PC-9 (cell line): Measurements from ENCODE around the gene OGDH. TPM values are rescaled to one million over a fixed set of nuclear protein-coding genes. Genes with fewer than 3 reads are reported as not detected.

Source experiments
- BruUV-seq: library from RNA; stranded (reverse); fragments of 400-500 nt; replicated peaks from 2 replicates; lab custom pipeline; 2021; lab: Mats Ljungman, UMichigan
- CTCF ChIA-PET: fragments of 300-600 bp; sonication (Branson Sonifier 250); formaldehyde crosslinking; loops from one replicate; lab custom pipeline; 2022; ENCODE audit warnings: antibody characterized with exemption; lab: Charles Lee
- POLR2A ChIA-PET: fragments of 300-600 bp; sonication (Branson Sonifier 250); formaldehyde crosslinking; loops from one replicate; lab custom pipeline; 2022; ENCODE audit warnings: antibody characterized with exemption; ENCODE audit not compliant: unreplicated experiment; lab: Charles Lee
- DNase-seq, 2 experiments: peaks; one replicate each; pipeline versions ENCODE4 v3.0.0 to v3.0.0-alpha.2; 2015 to 2022; ENCODE audit warnings: mixed read lengths in 1 of 2
- H2AFZ ChIP-seq: fragments of 200-600 bp; sonication (generic); 2 replicates; pipeline ENCODE4 v1.8.1; 2017; ENCODE audit warnings: antibody characterized with exemption
- H3F3A ChIP-seq: fragments of 200-600 bp; sonication (generic); 2 replicates; pipeline ENCODE4 v1.8.1; 2017; ENCODE audit warnings: antibody characterized with exemption, mild to moderate bottlenecking, low read depth; ENCODE audit not compliant: insufficient read depth
- H3K27ac ChIP-seq: fragments of 200-600 bp; sonication (generic); 2 replicates; pipeline ENCODE4 v1.6.1; 2016; ENCODE audit warnings: mixed run types
- H3K27me3 ChIP-seq: fragments of 200-600 bp; sonication (generic); 2 replicates; pipeline ENCODE4 v1.6.1; 2016; ENCODE audit warnings: low read depth, mixed run types; ENCODE audit not compliant: insufficient read depth
- H3K36me3 ChIP-seq: fragments of 200-600 bp; sonication (generic); 2 replicates; pipeline ENCODE4 v1.6.1; 2016; ENCODE audit warnings: low read depth, mixed run types
- H3K4me1 ChIP-seq: fragments of 200-600 bp; sonication (generic); replicated peaks from 2 replicates; pipeline ENCODE4 v1.6.1; 2016; ENCODE audit warnings: mixed run types; ENCODE audit not compliant: insufficient read depth
- H3K4me2 ChIP-seq: fragments of 200-600 bp; sonication (generic); 2 replicates; pipeline ENCODE4 v1.6.1; 2017; ENCODE audit warnings: mixed run types
- H3K4me3 ChIP-seq: fragments of 200-600 bp; sonication (generic); 2 replicates; pipeline ENCODE4 v1.6.1; 2016; ENCODE audit warnings: mixed run types
- H3K79me2 ChIP-seq: fragments of 200-600 bp; sonication (generic); 2 replicates; pipeline ENCODE4 v1.6.1; 2017; ENCODE audit warnings: low read depth, mixed run types
- H3K9me2 ChIP-seq: fragments of 200-600 bp; sonication (generic); 2 replicates; pipeline ENCODE4 v1.8.1; 2017; ENCODE audit warnings: mild to moderate bottlenecking; ENCODE audit not compliant: insufficient read depth
- H3K9me3 ChIP-seq: fragments of 200-600 bp; sonication (generic); 2 replicates; pipeline ENCODE4 v1.8.1; 2016; ENCODE audit warnings: low read depth; ENCODE audit not compliant: insufficient read depth
- H4K20me1 ChIP-seq: fragments of 200-600 bp; sonication (generic); 2 replicates; pipeline ENCODE4 v1.8.1; 2017; ENCODE audit not compliant: insufficient read depth
- EZH2 ChIP-seq: fragments of 200-600 bp; sonication (generic); IDR thresholded peaks from 2 replicates; pipeline ENCODE4 v1.8.0; 2017; ENCODE audit warnings: antibody characterized with exemption, low read depth
- intact Hi-C: fragments of 100-400 bp; cut with micrococcal nuclease; formaldehyde crosslinking; loops from one replicate; pipeline ENCODE4 v1.10.0; 2022; ENCODE audit not compliant: unreplicated experiment
- total RNA-seq: library from RNA; stranded (reverse); gene quantifications from 2 replicates; pipeline ENCODE4 v1.2.3, GENCODE V29; 2021
- TF ChIP-seq, protein P1 (sequence below): fragments of 200-600 bp; sonication (generic); conservative IDR thresholded peaks from 2 replicates; pipeline ENCODE4 v1.6.1; 2017; ENCODE audit warnings: mixed run types, antibody characterized with exemption, mild to moderate bottlenecking, moderate library complexity

Gene OGDH
- total RNA-seq, 1 experiment from 2014 or later = 135 TPM

DNA sequence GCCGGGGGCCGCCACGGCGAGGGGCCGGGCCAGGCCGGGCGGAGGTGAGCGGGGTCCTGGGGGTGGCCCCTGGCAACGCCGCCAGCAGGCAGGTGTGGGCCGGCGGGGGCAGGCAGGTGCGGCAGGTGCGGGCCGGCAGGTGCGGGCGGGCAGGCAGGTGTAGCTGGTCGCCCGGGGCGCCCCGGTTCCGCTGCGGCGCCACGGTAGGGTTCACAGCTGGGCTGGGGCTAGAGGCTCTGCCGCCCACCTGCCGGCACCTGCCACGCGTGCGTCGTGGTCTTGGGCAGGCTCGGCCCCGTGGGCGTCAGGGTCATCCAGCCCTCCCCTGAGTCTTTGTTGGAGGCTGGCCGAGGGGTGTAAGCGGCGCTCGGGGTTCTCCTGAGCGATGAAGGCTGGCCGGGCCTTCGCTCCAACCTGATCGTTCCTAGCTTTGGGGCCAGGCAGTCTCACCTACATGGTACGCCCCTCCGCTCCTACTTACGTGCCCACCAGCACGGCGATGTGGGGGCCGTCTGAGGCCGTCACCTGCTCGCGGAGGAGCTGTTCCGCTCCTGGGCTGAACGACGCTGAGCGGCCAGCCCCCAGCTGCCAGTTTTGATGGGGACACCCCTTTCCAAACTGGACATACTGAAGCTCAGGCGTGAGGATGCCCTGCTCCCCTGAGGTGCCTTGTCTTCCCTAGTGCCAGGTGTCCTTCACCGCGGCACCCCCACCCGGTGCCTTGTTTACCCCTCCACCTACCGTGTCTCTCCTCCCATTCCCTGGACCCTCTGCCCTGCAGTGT lies 142.7 kb downstream of the OGDH start:
- peaks cover 17% of the 10 kb centered on the region for H3F3A ChIP-seq
- ChIA-PET POLR2A (interaction anchor here (0.6 to 0.9 kb wide), 2 partner anchors 17 to 109 kb away, joined by 3 read pairs; no protein-coding TSS in a partner anchor), CTCF (no interaction called here)
- H3K27ac ChIP-seq = peak overlapping the region; percentile 2; the same call in 1 of the 2 replicates
- no peak for DNase-seq
- H3K4me1 ChIP-seq = peaks cover 29% of the 10 kb centered on the region
- BruUV-seq = no TSS peak
- H3K79me2 ChIP-seq = peaks cover 52% of the 10 kb centered on the region
- no peaks in the 10 kb centered on the region for H3K27me3 ChIP-seq
- TF ChIP-seq, protein P1, sequence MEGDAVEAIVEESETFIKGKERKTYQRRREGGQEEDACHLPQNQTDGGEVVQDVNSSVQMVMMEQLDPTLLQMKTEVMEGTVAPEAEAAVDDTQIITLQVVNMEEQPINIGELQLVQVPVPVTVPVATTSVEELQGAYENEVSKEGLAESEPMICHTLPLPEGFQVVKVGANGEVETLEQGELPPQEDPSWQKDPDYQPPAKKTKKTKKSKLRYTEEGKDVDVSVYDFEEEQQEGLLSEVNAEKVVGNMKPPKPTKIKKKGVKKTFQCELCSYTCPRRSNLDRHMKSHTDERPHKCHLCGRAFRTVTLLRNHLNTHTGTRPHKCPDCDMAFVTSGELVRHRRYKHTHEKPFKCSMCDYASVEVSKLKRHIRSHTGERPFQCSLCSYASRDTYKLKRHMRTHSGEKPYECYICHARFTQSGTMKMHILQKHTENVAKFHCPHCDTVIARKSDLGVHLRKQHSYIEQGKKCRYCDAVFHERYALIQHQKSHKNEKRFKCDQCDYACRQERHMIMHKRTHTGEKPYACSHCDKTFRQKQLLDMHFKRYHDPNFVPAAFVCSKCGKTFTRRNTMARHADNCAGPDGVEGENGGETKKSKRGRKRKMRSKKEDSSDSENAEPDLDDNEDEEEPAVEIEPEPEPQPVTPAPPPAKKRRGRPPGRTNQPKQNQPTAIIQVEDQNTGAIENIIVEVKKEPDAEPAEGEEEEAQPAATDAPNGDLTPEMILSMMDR = no peak
- TF ChIP-seq EZH2 = no peak
- intact Hi-C loops = loop anchor here (1.0 to 10.0 kb wide), 9 partner anchors 37 to 167 kb away; partner anchors contain the start of genes H2AZ2, OGDH and TMED4
- peaks cover 7% of the 10 kb centered on the region; the same call in 1 of the 2 replicates for H3K36me3 ChIP-seq
- no peaks in the 10 kb centered on the region for H3K9me3 ChIP-seq
- H3K9me2 ChIP-seq = no peaks in the 10 kb centered on the region
- peak overlapping the region; percentile 51; the same call in 1 of the 2 replicates for H2AFZ ChIP-seq
- peak overlapping the region; percentile 99 for H3K4me2 ChIP-seq
- peaks cover 21% of the 10 kb centered on the region for H4K20me1 ChIP-seq
- peak overlapping the region; percentile 92 for H3K4me3 ChIP-seq

DNA sequence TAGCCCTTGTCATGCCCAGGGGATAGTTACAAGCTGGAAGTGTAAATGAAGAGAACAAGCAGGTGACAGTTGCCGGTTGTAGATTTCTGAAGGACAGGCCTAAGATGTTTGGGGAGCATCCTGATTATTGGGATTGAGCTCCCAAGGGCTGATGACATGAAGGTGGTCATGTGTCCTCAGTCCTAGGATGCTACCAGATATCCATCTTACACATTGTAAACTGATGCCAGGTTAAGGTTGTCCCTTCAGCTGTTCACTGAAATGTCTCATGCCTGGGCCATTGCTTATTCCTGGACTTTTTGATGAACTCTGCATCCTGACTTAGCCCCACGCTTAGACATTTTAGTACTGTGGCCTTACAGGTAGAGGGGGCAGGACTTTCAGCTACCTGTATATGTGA lies 143.6 kb downstream of the OGDH start:
- CTCF ChIA-PET = no interaction called here

DNA sequence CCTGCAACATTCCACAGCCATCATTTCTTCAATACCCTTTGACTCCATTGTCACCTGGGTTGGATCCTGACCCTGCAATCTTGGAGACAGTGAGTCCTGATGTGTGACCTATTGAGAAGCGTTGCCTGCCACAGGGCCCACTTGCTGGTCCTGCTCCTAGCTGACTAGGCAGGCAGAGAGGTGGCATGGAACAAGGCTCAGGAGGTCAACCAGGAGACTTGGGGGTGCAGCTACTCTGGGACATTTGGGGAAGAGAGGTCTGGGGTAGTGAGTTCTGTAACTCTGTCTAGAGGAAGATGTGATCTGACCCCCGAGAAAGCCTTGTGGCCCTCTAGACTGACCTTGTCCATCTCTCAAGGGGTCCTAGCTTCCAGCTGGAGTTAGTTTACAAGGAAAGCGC lies 144.0 kb downstream of the OGDH start:
- Histone ChIP-seq H3K4me1 (peaks cover 29% of the 10 kb centered on the region), H3K4me3 (peak overlapping the region; percentile 92; the same call in 1 of the 2 replicates), H2AFZ (no peak overlapping the region), H3K79me2 (peaks cover 64% of the 10 kb centered on the region), H3K9me2 (no peaks in the 10 kb centered on the region), H3F3A (peaks cover 7% of the 10 kb centered on the region), H4K20me1 (peaks cover 25% of the 10 kb centered on the region), H3K27ac (no peak overlapping the region), H3K4me2 (peak overlapping the region; percentile 99), H3K27me3 (no peaks in the 10 kb centered on the region), H3K36me3 (peaks cover 7% of the 10 kb centered on the region; the same call in 1 of the 2 replicates), H3K9me3 (no peaks in the 10 kb centered on the region)
- TF ChIP-seq EZH2 = no peak
- TF ChIP-seq, protein P1 = no peak
- intact Hi-C loops = no loop called here
- no peak for DNase-seq
- BruUV-seq = no TSS peak
- ChIA-PET POLR2A (no interaction called here), CTCF (no interaction called here)

More for the DNA sequence above, 143.6 kb downstream of the OGDH start:
- H2AFZ ChIP-seq = no peak overlapping the region
- DNase-seq = no peak
- H3K79me2 ChIP-seq = peaks cover 61% of the 10 kb centered on the region
- TSS peak; percentile 53 for BruUV-seq
- H3K27ac ChIP-seq = no peak overlapping the region
- TF ChIP-seq, protein P1 = no peak
- TF ChIP-seq EZH2 = no peak
- H3K9me3 ChIP-seq = no peaks in the 10 kb centered on the region
- peak overlapping the region; percentile 92 for H3K4me3 ChIP-seq
- H3F3A ChIP-seq = peaks cover 9% of the 10 kb centered on the region
- peaks cover 29% of the 10 kb centered on the region for H3K4me1 ChIP-seq
- POLR2A ChIA-PET = no interaction called here
- no peaks in the 10 kb centered on the region for H3K9me2 ChIP-seq
- H3K4me2 ChIP-seq = peak overlapping the region; percentile 99
- H3K36me3 ChIP-seq = peaks cover 7% of the 10 kb centered on the region; the same call in 1 of the 2 replicates
- H4K20me1 ChIP-seq = peaks cover 25% of the 10 kb centered on the region
- intact Hi-C loops = loop anchor here (2.0 to 10.0 kb wide), 4 partner anchors 55 to 161 kb away; partner anchors contain the start of gene H2AZ2
- no peaks in the 10 kb centered on the region for H3K27me3 ChIP-seq
